ENCODE data around the gene RALB.
"Not testable (repeated sequence)": the region's sequence is repeated elsewhere in the genome, so short reads cannot be mapped to it uniquely, and the experiment has no call there.

GRCh38 chr2:120259939-120260338 lies 7.3 kb downstream of the RALB start:
- TF ChIP-seq POLR2A, POLR2AphosphoS5 (IDR thresholded peaks at IDR 0.05): not testable (repeated sequence)
- TF ChIP-seq, protein P1, sequence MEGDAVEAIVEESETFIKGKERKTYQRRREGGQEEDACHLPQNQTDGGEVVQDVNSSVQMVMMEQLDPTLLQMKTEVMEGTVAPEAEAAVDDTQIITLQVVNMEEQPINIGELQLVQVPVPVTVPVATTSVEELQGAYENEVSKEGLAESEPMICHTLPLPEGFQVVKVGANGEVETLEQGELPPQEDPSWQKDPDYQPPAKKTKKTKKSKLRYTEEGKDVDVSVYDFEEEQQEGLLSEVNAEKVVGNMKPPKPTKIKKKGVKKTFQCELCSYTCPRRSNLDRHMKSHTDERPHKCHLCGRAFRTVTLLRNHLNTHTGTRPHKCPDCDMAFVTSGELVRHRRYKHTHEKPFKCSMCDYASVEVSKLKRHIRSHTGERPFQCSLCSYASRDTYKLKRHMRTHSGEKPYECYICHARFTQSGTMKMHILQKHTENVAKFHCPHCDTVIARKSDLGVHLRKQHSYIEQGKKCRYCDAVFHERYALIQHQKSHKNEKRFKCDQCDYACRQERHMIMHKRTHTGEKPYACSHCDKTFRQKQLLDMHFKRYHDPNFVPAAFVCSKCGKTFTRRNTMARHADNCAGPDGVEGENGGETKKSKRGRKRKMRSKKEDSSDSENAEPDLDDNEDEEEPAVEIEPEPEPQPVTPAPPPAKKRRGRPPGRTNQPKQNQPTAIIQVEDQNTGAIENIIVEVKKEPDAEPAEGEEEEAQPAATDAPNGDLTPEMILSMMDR (IDR thresholded peaks at IDR 0.05), result not testable (repeated sequence)

Measured in transverse colon (tissue), 4 donors.